OCI-M2 (cell line): ENCODE data around the gene JAGN1.
"Not testable (repeated sequence)": the region's sequence is repeated elsewhere in the genome, so short reads cannot be mapped to it uniquely, and the experiment has no call there.

Experiments used
- DNase-seq: peaks from one replicate; lab custom pipeline; 2025; ENCODE audit not compliant: unreplicated experiment; lab: John Stamatoyannopoulos, UW

Gene JAGN1

DNA sequence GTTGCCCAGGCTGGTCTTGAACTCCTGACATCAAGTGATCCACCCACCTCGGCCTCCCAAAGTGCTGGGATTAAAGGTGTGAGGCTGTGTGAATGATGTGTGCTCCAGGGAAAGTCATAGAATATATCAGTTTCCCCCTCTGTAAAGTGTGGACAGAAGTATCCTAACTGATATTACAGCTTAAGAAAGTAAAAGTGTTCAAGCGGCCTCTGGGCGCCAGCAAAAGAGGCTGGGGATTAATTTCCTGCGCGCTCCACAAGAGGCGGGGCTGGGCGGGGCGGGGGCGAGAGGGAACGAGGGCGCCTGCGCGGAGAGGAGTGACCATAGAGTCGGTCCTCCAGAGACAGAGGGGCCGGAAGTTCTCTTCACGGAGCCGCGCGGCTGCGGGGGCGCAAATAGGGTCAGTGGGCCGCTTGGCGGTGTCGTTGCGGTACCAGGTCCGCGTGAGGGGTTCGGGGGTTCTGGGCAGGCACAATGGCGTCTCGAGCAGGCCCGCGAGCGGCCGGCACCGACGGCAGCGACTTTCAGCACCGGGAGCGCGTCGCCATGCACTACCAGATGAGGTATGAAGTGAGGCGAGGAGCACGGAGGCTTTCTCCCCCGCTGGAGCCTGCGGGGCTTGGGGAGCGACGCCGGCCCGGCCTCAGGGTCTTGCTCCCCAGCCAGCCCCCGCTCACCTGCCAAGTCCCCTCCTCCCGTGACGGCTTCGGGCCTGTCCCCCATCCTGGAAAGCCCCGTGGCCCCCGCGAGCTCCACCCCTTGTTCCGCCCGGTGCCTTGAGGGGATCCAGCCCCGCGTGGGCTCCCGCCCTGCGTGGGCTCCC is at the start of gene JAGN1:
TSS of gene JAGN1 (plus strand) at position 362 of the 823 bp plus-strand sequence. CDS start at position 475, 113 bp downstream.
- peak; percentile 62 for DNase-seq

DNA sequence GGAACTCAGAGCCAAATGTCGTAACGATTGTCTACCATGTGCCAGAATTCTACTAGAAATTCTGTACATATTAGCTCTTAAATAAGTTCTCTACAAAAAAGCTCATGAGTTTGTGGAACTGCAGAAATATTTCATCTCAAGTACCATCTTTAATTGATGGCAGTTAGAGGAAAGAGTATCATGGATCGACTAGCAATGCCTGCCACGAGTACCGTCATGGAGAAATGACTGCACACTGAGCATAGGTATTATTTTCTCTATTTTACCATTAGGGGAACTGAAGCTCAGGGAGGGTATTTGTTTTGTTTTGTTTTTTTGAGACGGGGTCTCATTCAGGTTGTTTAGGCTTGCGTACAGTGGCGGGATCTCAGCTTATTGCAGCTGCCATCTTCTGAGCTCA is 49.4 kb upstream of the JAGN1 start:
- DNase-seq = no peak

- DNase-seq = peak; percentile 44
These were observed 46.5 kb upstream of the JAGN1 start, which contains the start of gene RPUSD3 for GRCh38 chr3:9843715-9844438. Gene RPUSD3 (minus strand): TSS chr3:9844008. CDS start chr3:9843990, 18 bp downstream.

- DNase-seq = no peak
These were observed 44.2 kb upstream of the JAGN1 start for GRCh38 chr3:9846231-9846630.

DNA sequence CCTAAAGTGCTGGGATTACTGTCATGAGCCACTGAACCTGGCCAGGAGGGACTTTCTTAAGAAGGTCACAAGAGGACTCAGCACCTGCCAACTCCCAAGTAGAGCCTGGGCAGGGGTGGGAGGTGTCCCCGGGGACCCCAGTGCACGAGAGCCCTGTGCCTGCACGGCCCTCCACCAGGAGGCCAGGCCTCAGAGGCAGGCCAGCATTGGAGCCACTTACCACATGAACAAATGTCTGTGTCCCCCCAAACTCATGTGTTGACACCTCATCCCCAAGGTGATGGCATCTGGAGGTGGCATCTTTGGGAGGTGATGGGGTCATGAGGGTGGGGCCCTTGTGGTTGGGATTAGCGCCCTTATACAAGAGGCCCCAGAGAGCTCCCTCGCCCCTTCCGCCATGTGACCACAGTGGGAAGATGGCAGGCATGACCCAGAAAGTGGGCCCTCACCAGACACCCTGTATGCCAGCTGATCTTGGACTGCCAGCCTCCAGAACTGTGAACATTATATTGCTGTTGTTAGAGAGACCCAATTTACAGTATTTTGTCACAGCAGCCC is 43.4 kb upstream of the JAGN1 start:
- DNase-seq = no peak

- not testable (repeated sequence) for DNase-seq
These were observed 42.5 kb upstream of the JAGN1 start for GRCh38 chr3:9847870-9848269.

DNA sequence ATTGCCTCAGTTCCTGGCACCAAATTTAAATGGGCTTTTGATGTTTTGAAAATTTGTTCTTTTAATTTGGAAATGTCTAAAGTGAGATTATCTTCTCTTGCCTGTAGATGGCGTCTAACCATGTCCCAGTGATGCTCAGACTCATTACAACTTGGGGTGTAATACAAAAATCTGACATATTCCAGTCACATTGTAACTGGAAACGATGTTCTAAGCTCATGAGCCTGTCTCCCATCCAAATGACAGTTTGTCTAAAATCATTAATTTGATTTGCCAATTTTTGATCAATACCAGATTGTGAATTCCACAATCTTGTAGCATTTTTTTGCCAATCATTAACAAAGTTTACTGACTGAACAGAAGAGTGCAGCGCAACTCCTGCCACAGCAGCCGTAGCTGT is 41.5 kb upstream of the JAGN1 start:
- not testable (repeated sequence) for DNase-seq

DNA sequence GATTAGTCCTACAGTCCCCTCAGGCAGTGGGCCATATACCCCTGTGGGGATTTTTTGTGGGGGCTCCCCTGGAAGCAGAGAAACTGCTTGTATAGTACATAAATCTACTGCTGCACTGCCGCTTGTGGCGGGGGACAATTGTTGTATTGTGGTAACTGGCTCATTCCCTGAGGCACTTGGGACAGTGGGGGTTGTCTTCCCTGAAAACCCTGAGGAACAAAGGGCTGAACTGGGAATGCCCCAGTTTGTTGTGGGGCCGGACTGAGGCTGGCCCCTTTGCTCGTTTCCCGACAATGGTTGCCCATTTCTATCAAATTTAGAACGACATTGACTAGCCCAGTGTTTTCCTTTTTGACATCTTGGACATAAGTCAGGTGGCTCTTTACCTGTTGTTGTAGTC is 39.0 kb upstream of the JAGN1 start:
- DNase-seq = not testable (repeated sequence)

DNA sequence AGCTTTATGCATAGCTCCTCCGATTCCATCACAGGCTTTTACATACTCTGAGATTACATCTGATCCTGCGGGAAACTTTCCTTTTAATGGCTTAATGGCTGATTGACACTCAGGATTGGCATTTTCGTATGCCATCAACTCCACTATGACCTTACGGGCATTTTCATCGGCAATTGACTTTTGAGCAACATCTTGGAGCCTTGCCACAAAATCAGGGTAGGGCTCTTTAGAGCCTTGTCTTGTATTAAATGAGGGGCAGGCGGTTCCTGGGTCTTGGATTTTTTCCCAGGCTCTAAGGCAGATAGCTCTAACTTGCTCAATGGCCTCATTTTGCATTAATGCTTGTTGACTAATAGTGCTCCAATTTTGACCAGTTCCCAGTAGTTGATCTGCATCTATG is 38.5 kb upstream of the JAGN1 start:
- not testable (repeated sequence) for DNase-seq

- no peak for DNase-seq
These were observed 37.9 kb upstream of the JAGN1 start for GRCh38 chr3:9852528-9852927.

- not testable (repeated sequence) for DNase-seq
These were observed 36.0 kb upstream of the JAGN1 start for GRCh38 chr3:9854291-9854940.

- DNase-seq = no peak
These were observed 34.8 kb upstream of the JAGN1 start for GRCh38 chr3:9855594-9855993.

DNA sequence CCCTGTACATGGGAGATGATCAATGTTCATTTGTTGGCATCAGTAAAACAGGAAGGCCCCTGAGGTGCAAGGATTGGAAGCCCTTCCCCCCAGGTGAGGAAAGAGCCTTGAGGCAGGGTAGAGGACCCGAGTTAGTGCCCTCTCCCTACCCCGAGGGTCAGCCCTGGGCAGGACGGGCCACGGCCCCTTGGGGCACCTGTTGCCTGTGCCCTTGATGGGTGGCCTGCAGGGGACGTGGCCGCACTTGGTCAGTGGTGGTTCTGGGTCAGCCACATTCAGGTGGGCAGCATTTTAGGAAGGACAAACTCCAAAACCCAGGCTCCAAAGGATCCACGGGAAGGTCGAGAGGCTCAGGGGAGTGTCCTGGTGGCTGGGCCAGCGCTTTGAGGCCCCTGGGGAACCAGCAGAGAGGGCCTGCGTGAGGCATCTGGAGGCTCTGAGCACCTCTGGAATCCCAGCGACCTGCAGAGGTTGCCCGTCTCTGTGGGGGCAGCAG is 30.8 kb upstream of the JAGN1 start:
- no peak for DNase-seq

DNA sequence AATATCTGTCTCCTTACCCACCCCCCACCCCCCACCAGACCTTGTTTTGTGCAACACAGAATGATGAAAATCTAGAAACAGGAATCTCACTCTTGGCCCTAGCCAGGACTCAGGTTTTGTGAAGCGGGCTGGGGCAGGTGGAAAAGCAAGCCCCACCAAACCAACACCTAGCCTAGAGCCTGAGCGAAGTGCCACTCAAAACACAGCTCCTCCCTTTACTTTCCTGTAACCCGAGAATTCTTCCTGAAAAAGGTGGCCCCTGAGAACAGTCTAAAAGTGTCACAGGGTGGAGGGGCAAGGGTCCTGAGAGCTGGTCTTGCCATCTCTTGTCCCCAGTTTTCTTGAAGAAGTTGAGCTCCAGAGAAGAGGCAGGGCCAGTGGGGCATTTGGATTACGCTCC is 29.2 kb upstream of the JAGN1 start:
- no peak for DNase-seq

DNA sequence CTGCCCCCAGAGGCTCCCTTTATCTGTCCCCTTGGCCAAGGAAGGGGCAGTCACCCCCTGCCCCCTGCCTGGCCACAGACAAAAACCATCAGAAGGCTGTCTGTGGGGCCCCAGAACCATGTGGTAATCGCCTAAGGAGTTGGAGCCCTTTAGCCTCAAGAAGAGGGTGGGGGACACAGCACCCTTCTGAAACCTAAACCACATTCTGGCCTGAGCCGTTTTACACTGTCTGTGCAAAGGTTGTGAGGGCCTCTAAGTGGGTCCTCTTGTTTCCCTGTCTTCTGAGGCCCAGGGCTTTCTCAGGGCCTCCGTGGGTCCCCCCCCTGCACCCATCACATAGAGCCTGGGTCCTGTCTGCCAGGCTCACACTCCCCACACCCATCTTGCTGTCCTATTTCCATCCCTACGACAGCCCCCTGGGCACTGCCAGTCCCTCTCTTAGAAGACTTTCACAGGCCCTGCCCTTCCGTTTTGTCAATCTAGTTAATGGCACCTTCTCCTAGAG is 28.7 kb upstream of the JAGN1 start:
- DNase-seq = no peak

DNA sequence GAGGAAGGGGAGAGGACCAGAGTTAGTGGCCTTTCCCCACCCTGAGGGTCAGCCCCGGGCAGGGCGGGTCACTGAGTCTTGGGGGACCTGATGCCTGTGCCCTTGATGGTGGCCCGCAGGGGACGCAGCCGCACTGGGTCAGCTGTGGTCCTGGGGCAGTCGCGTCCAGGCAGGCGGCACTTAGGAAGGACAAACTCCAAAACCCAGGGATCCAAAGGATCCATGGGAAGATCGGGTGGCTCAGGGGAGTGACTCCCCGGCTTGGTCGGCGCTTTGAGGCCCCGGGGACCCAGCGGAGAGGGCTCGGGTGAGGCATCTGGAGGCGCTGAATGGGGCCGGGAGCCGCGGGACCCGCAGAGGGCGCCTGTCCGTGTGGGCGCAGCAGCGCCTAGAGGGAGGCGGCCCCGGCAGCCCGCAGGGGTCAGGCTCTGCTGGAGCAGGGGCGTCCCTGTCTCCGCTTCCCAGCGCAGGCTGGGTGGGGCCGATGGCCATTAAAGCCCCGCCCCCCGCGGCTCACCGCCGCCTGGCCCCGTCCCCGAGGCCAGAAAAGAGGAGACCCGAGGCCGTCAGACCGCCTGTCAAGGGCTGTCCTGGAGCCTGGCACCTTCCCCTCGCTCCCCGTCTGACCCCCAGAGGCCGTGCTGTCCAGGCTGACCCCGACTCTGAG is 27.9 kb upstream of the JAGN1 start:
- no peak for DNase-seq

DNA sequence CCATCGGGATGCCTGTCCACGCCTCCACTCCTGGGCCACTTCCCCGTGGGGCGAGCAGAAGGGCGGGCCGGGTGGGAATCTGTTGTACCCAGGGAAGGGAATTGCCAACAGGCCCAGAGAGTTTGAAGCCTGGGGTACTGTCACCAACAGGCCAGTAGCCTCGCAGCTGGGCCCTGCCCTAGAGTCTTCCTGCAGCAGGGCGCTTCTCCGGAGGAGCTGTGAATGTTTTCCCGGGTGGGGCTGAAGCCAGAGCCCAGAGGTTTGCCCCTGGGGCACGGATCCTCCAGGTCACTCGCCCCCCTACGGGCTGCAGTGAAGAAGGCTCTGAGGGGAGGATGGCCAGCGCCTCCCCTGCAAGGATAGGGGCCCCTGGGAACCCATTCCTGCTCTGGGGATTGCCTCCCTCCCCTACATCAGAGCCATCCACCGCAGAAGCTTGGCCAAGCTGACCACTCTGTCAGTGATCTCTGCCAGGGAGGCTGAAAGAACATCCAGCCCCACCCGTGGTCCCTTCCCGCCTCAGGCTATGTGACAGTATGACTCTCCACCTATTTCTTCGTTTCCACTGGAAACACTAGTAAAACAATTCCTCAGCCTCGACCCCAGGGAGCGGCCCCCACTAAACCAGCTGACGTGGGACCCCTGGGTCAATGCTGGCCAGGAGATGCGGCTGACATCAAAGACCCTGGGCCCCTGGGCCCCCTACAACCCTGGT is 27.2 kb upstream of the JAGN1 start:
- DNase-seq = no peak

DNA sequence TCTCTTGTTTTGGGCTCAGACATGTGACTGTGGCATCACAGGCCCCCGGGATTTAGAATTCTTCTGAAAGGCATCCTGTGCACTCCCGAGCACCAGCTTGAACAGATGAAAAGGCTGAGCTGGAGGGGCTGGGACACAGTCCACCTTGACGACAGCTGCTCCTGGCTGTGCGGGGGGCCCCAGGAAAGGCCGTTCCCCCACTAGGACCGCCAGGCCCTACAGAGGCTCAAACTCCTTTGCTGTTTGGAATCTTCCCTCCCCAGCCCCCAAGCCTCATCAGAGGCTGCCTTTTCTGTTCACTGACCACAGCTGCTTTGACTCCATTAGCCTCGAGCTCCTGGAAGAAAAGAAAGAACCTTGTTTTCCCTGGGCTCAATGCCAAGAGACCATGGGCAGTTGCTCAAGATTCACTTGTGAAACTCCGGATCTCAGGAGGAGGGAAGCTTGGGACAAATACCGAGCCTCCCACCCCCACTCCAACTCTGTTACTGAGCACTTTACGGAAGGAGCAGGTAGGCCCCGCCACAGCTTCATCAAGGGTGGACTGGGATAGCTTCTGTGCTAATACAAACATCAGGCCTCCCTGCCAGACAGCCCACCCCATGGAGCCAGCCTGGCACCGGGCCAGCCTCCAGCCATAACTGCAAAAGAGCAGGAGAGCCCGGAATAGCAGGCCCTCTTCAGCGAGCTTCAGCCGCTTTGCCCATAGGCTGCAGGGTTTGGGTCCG is 26.0 kb upstream of the JAGN1 start:
- no peak for DNase-seq

- DNase-seq = not testable (repeated sequence)
These were observed 25.2 kb upstream of the JAGN1 start for GRCh38 chr3:9865125-9865637.
